Measurements from ENCODE around the gene ABTB1.
"Not testable (repeated sequence)": the region's sequence is repeated elsewhere in the genome, so short reads cannot be mapped to it uniquely, and the experiment has no call there.

ABTB1 gene

GRCh38 chr3:127673191-127674100 is 694 bp downstream of the ABTB1 start:
- peak; percentile 61 for DNase-seq (ENCODE audit: low read depth)

GRCh38 chr3:127674101-127674721 is 1.5 kb downstream of the ABTB1 start:
- DNase-seq (ENCODE audit: low read depth) = no peak

- DNase-seq (ENCODE audit: low read depth) = no peak
Observed at GRCh38 chr3:127674790-127675189, 2.0 kb downstream of the ABTB1 start.

GRCh38 chr3:127675651-127676391 is 3.1 kb downstream of the ABTB1 start:
- no peak for DNase-seq (ENCODE audit: low read depth)

- DNase-seq (ENCODE audit: low read depth) = no peak
Observed at GRCh38 chr3:127676456-127676855, 3.7 kb downstream of the ABTB1 start.

- no peak for DNase-seq (ENCODE audit: low read depth)
Observed at GRCh38 chr3:127676921-127677351, 4.2 kb downstream of the ABTB1 start.

- no peak for DNase-seq (ENCODE audit: low read depth)
Observed at GRCh38 chr3:127677541-127678314, 5.0 kb downstream of the ABTB1 start.

GRCh38 chr3:127678315-127678599 is 5.5 kb downstream of the ABTB1 start:
- DNase-seq (ENCODE audit: low read depth) = no peak

- DNase-seq (ENCODE audit: low read depth) = no peak
Observed at GRCh38 chr3:127678611-127679533, 6.1 kb downstream of the ABTB1 start.

- DNase-seq (ENCODE audit: low read depth) = no peak
Observed at GRCh38 chr3:127679534-127680145, 6.9 kb downstream of the ABTB1 start.

GRCh38 chr3:127680146-127680661 is 7.5 kb downstream of the ABTB1 start:
- no peak for DNase-seq (ENCODE audit: low read depth)

- no peak for DNase-seq (ENCODE audit: low read depth)
Observed at GRCh38 chr3:127680798-127681221, 8.1 kb downstream of the ABTB1 start.

- DNase-seq (ENCODE audit: low read depth) = not testable (repeated sequence)
Observed at GRCh38 chr3:127682175-127682554, 9.4 kb downstream of the ABTB1 start.

GRCh38 chr3:127682561-127682960 is 9.8 kb downstream of the ABTB1 start:
- no peak for DNase-seq (ENCODE audit: low read depth)

- DNase-seq (ENCODE audit: low read depth) = no peak
Observed at GRCh38 chr3:127684871-127685707, 12.3 kb downstream of the ABTB1 start.

- no peak for DNase-seq (ENCODE audit: low read depth)
Observed at GRCh38 chr3:127685708-127686511, 13.2 kb downstream of the ABTB1 start.

GRCh38 chr3:127686512-127686894 is 13.8 kb downstream of the ABTB1 start:
- no peak for DNase-seq (ENCODE audit: low read depth)

GRCh38 chr3:127687228-127687737 is 14.5 kb downstream of the ABTB1 start:
- no peak for DNase-seq (ENCODE audit: low read depth)
